B cell (primary cell): ENCODE results near the gene LMNTD2. TPM values are rescaled to one million over a fixed set of nuclear protein-coding genes. Genes with fewer than 3 reads are reported as not detected.

Source experiments
- ATAC-seq: fragments of 200-7000 bp; cut with Tn5 transposase; one replicate; pipeline ENCODE4 v1.10.0; 2021; ENCODE audit warnings: low read depth, mild to moderate bottlenecking, moderate number of reproducible peaks, moderate library complexity
- CTCF ChIA-PET: fragments of 350-600 bp; sonication (Branson Sonifier 250); formaldehyde crosslinking; loops from one replicate; lab custom pipeline; 2021; ENCODE audit warnings: antibody characterized with exemption, inconsistent platforms; lab: Charles Lee
- POLR2A ChIA-PET: fragments of 350-600 bp; sonication (Branson Sonifier 250); formaldehyde crosslinking; loops from one replicate; lab custom pipeline; 2021; ENCODE audit warnings: antibody characterized with exemption; lab: Charles Lee
- DNase-seq: peaks from one replicate; pipeline ENCODE4 v3.0.0; 2013
- H2AFZ ChIP-seq: 2 replicates; pipeline ENCODE4 v1.6.1; 2012; ENCODE audit warnings: mild to moderate bottlenecking, low read depth, low read length; ENCODE audit not compliant: insufficient read depth, poor library complexity, severe bottlenecking
- H3K27ac ChIP-seq, 2 donors: 1 replicate in 1 of 2; 2 replicates in 1 of 2; pipeline ENCODE4 v1.5.1; 2012 to 2013; ENCODE audit warnings: low read length in 2 of 2, mild to moderate bottlenecking in 2 of 2, moderate library complexity in 1 of 2
- H3K27me3 ChIP-seq, 4 experiments: fragments of 200-600 bp in 1 of 4; sonication (generic) in 1 of 4; replicated peaks in 1 of 4; 1 replicate in 2 of 4; 2 replicates in 2 of 4; pipeline versions ENCODE4 v1.6.1 to v1.7.0; 2013 to 2016; ENCODE audit warnings: low read length in 3 of 4, mild to moderate bottlenecking in 2 of 4, mixed read lengths in 1 of 4, moderate library complexity in 1 of 4; ENCODE audit not compliant: insufficient read depth in 4 of 4, control insufficient read depth in 3 of 4; ENCODE audit errors: control extremely low read depth in 1 of 4
- H3K36me3 ChIP-seq, 2 experiments: replicated peaks in 1 of 2; 1 replicate in 1 of 2; 2 replicates in 1 of 2; pipeline versions ENCODE4 v1.6.1 to v1.7.1; 2013; ENCODE audit warnings: low read length in 1 of 2; ENCODE audit not compliant: insufficient read depth in 2 of 2, control insufficient read depth in 1 of 2; ENCODE audit errors: control extremely low read depth in 1 of 2, extremely low read depth in 1 of 2
- H3K4me1 ChIP-seq, 2 donors: fragments of 200-600 bp in 1 of 2; sonication (generic) in 1 of 2; 1 replicate in 1 of 2; 2 replicates in 1 of 2; pipeline versions ENCODE4 v1.5.1 to v1.6.1; 2013 to 2017; ENCODE audit warnings: low read length in 2 of 2; ENCODE audit not compliant: control insufficient read depth in 2 of 2, insufficient read depth in 2 of 2
- H3K4me2 ChIP-seq: replicated peaks from 2 replicates; pipeline ENCODE3; 2012; ENCODE audit warnings: mild to moderate bottlenecking, low read depth, low read length; ENCODE audit not compliant: poor library complexity, severe bottlenecking
- H3K4me3 ChIP-seq, 5 experiments: fragments of 200-600 bp in 1 of 5; sonication (generic) in 1 of 5; 1 replicate in 3 of 5; 2 replicates in 2 of 5; pipeline versions ENCODE4 v1.5.1 to v1.7.0; 2011 to 2016; ENCODE audit warnings: low read length in 4 of 5, mild to moderate bottlenecking in 4 of 5, low read depth in 2 of 5, control low read depth in 1 of 5, moderate library complexity in 1 of 5; ENCODE audit not compliant: insufficient read depth in 1 of 5; ENCODE audit errors: control extremely low read depth in 1 of 5, extremely low read depth in 1 of 5
- H3K79me2 ChIP-seq: fragments of 200-600 bp; sonication (generic); one replicate; pipeline ENCODE4 v1.6.0; 2016; ENCODE audit warnings: low read length; ENCODE audit not compliant: control insufficient read depth, insufficient read depth
- H3K9ac ChIP-seq: fragments of 200-600 bp; sonication (generic); 2 replicates; pipeline ENCODE4 v1.6.1; 2017; ENCODE audit warnings: mild to moderate bottlenecking, low read length, moderate library complexity
- H3K9me3 ChIP-seq, 3 donors: one replicate each; pipeline versions ENCODE4 v1.6.1 to v1.7.1; 2013; ENCODE audit warnings: low read length in 2 of 3; ENCODE audit not compliant: control insufficient read depth in 2 of 3, insufficient read depth in 1 of 3; ENCODE audit errors: control extremely low read depth in 1 of 3
- H4K20me1 ChIP-seq: 2 replicates; pipeline ENCODE4 v1.6.0; 2012; ENCODE audit warnings: mild to moderate bottlenecking, low read length; ENCODE audit not compliant: insufficient read depth, control insufficient read depth, poor library complexity, severe bottlenecking
- H3K27ac Mint-ChIP-seq: one replicate; pipeline ENCODE4 v1.8.0; 2021; ENCODE audit warnings: mixed read lengths
- H3K27me3 Mint-ChIP-seq: one replicate; pipeline ENCODE4 v1.8.0; 2021; ENCODE audit warnings: mixed read lengths
- H3K4me1 Mint-ChIP-seq: one replicate; pipeline ENCODE4 v1.8.0; 2021; ENCODE audit warnings: mixed read lengths
- H3K4me3 Mint-ChIP-seq: one replicate; pipeline ENCODE4 v1.8.0; 2021; ENCODE audit warnings: mixed read lengths
- H3K9me3 Mint-ChIP-seq: one replicate; pipeline ENCODE4 v1.8.0; 2022; ENCODE audit warnings: mixed read lengths; ENCODE audit not compliant: insufficient read depth
- CTCF ChIP-seq: fragments of 200-600 bp; IDR thresholded peaks from one replicate; pipeline ENCODE4 v1.8.0; 2022; ENCODE audit warnings: antibody characterized with exemption, mild to moderate bottlenecking
- EZH2 ChIP-seq: IDR thresholded peaks from 2 replicates; pipeline ENCODE4 v1.6.1; 2012; ENCODE audit warnings: borderline replicate concordance, low read depth, mild to moderate bottlenecking, moderate library complexity, low read length; ENCODE audit not compliant: insufficient read depth, poor library complexity, severe bottlenecking
- WGBS: methylation state at CpG from one replicate; pipeline ENCODE4 v1.1.5; 2013; ENCODE audit warnings: missing lambda C conversion rate; ENCODE audit not compliant: insufficient coverage; 5-methylcytosine and 5-hydroxymethylcytosine counted together
- intact Hi-C: fragments of 100-400 bp; cut with micrococcal nuclease; formaldehyde crosslinking; loops from one replicate; pipeline ENCODE4 v1.10.0; 2022
- polyA plus RNA-seq: library from polyadenylated mRNA; depleted of rRNA; stranded (reverse); fragments of >200 nt; gene quantifications from 2 replicates; pipeline ENCODE4 v1.2.3, GENCODE V29; 2012
- total RNA-seq, 2 donors: library from RNA; stranded (reverse); fragments of 120-200 nt in 1 of 2; gene quantifications; 1 replicate in 1 of 2; 2 replicates in 1 of 2; pipeline versions ENCODE4 v1.2.3 to v1.2.4, GENCODE V29; 2013 to 2022

Gene LMNTD2
- total and polyA plus RNA-seq, 2 donors (not counting 1 experiment from before 2014, with no cell fraction given), result 21.4 to 29.6 TPM

- H3K4me2 ChIP-seq, result no peak overlapping the region
- no peak overlapping the region for H3K4me3 ChIP-seq
- TF ChIP-seq CTCF (no peak), EZH2 (no peak)
- 97% methylated on average over 22 of the region's 22 CpGs for WGBS
- intact Hi-C loops, result no loop called here
- H2AFZ ChIP-seq, result no peak overlapping the region
- H3K79me2 ChIP-seq, result peaks cover 44% of the 10 kb centered on the region
- H3K27me3 ChIP-seq, result no peaks in the 10 kb centered on the region
- ChIA-PET CTCF (no interaction called here), POLR2A (no interaction called here)
- ATAC-seq (no peak), DNase-seq (no peak)
- no peaks in the 10 kb centered on the region for H3K9me3 ChIP-seq
- peaks cover 0 to 84% of the 10 kb centered on the region in 2 experiments for H3K36me3 ChIP-seq
- H4K20me1 ChIP-seq, result peaks cover 69% of the 10 kb centered on the region
- H3K27ac Mint-ChIP-seq, result no peak overlapping the region
- H3K9ac ChIP-seq, result no peak overlapping the region
- no peaks in the 10 kb centered on the region for H3K27me3 Mint-ChIP-seq
- no peaks in the 10 kb centered on the region for H3K9me3 Mint-ChIP-seq
- H3K4me1 Mint-ChIP-seq, result no peaks in the 10 kb centered on the region
- H3K4me1 ChIP-seq, result no peaks in the 10 kb centered on the region
- H3K4me3 Mint-ChIP-seq, result no peak overlapping the region
- no peak overlapping the region for H3K27ac ChIP-seq
These were observed 32.0 kb upstream of the LMNTD2 start for GRCh38 chr11:592501-592900.

DNA sequence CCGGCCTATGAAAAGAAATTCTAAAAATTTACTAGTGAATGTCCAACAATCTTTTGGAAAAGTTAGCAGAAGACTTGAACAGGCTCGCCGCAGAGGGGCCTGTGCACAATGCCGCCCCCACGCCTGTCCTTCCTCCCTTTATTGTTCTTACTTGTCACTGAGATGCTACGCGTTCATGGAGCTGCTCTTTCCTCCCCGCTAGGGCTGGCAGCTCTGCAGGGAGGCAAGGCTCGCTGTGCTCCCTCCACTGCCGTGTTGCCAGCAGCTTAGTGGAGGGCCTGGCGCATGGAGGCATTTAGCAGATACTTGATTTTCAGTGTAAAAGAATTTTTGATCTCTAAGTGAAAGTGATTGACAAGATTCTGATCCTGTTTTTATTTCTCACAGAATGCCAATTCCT is 30.5 kb upstream of the LMNTD2 start:
- H3K9me3 Mint-ChIP-seq, result no peaks in the 10 kb centered on the region

More for the DNA sequence above, 30.5 kb upstream of the LMNTD2 start:
- Histone ChIP-seq H3K9me3 (no peaks in the 10 kb centered on the region), H3K4me2 (no peak overlapping the region), H3K9ac (no peak overlapping the region), H2AFZ (no peak overlapping the region), H3K36me3 (peaks cover 0 to 82% of the 10 kb centered on the region in 2 experiments), H3K4me3 (no peak overlapping the region), H4K20me1 (peaks cover 70% of the 10 kb centered on the region), H3K79me2 (peaks cover 47% of the 10 kb centered on the region), H3K27me3 (no peaks in the 10 kb centered on the region), H3K4me1 (no peaks in the 10 kb centered on the region), H3K27ac (no peak overlapping the region)
- TF ChIP-seq CTCF (no peak), EZH2 (no peak)
- no peak for ATAC-seq
- WGBS, result 85% methylated on average over 8 of the region's 11 CpGs
- CTCF ChIA-PET, result interaction anchor here (0.8 kb wide), 1 partner anchor 15 kb away, joined by 4 read pairs; no protein-coding TSS in a partner anchor
- Mint-ChIP-seq H3K27me3 (no peaks in the 10 kb centered on the region), H3K4me1 (no peaks in the 10 kb centered on the region), H3K4me3 (no peak overlapping the region), H3K27ac (no peak overlapping the region)
- intact Hi-C loops, result no loop called here
- POLR2A ChIA-PET, result no interaction called here
- no peak for DNase-seq
